Neural cell (in vitro differentiated cells): ENCODE data around the gene KLHL35.

ENCODE experiments used
- CTCF ChIP-seq: fragments of 450-650 bp; IDR thresholded peaks from 2 replicates; pipeline ENCODE4 v1.5.1; 2014; ENCODE audit warnings: antibody characterized with exemption, mild to moderate bottlenecking, moderate library complexity; ENCODE audit not compliant: poor library complexity, severe bottlenecking
- EZH2 ChIP-seq: fragments of 200-600, 300-800 bp; shearing (Covaris generic), sonication (generic); IDR thresholded peaks from 2 replicates; pipeline ENCODE4 v1.6.1; 2014; ENCODE audit warnings: antibody characterized with exemption, low read length, borderline replicate concordance, mild to moderate bottlenecking; ENCODE audit not compliant: insufficient read depth, poor library complexity, severe bottlenecking

GRCh38 chr11:75427181-75427580 lies 5.8 kb downstream of the KLHL35 start:
- TF ChIP-seq CTCF (no peak), EZH2 (no peak)
